SK-MEL-5 (cell line): Measurements from ENCODE around the gene LCP2. TPM values are rescaled to one million over a fixed set of nuclear protein-coding genes. Genes with fewer than 3 reads are reported as not detected.
"Not testable (repeated sequence)": the region's sequence is repeated elsewhere in the genome, so short reads cannot be mapped to it uniquely, and the experiment has no call there.

Experiments
- DNase-seq: peaks from one replicate; pipeline ENCODE4 v3.0.0-alpha.2; 2016; ENCODE audit warnings: low read depth, low spot score
- in situ Hi-C: cut with HindIII; loops from 2 replicates; pipeline ENCODE4 v1.10.0; 2016; ENCODE audit warnings: low sequenced_read_pairs, high pct_unique_total_duplicates, low pct_unique_long_range_greater_than_20kb
- total RNA-seq: library from RNA; depleted of rRNA; stranded (reverse); fragments of >200 nt; shearing (Covaris generic); gene quantifications from 2 replicates; pipeline ENCODE4 v1.2.3, GENCODE V29; 2014

The LCP2 gene
- total RNA-seq, 1 experiment from 2014 or later = 0.26 TPM

DNA sequence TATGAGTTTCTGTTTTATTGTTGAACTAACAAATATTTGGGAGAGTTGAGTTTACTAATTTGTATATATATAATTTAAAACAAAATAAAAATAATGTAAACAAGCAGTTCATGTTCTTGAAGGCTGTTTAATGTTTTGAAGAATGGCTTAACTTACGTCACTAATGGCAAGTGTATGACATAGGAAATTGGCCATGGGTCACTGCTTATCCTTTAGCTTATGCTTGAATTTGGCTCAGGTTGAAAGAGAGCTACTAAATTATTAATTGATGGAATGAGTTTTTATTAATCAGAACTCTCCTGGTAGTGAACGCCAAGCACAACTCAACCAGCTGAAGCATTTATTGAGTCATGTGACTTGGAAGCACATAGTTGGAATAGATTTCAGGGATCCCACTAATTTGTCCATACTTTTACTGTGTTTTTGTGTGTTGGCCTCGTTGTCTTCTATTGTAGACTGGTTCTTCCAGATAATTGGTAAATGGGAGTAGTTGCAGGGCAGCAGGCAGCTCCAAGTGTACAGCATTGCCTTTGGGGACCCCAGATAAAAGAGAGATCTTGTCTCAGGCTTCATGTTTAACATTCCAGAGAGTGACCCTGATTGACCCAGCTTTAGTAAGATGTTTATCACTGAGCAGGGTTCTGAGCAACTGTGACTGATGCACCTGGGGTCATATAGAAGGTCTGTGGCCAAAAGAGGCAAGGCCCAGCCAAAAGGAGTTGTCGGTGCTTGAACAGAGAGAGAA, 51.3 kb downstream of the LCP2 start:
- in situ Hi-C loops = no loop called here
- no peak for DNase-seq

DNA sequence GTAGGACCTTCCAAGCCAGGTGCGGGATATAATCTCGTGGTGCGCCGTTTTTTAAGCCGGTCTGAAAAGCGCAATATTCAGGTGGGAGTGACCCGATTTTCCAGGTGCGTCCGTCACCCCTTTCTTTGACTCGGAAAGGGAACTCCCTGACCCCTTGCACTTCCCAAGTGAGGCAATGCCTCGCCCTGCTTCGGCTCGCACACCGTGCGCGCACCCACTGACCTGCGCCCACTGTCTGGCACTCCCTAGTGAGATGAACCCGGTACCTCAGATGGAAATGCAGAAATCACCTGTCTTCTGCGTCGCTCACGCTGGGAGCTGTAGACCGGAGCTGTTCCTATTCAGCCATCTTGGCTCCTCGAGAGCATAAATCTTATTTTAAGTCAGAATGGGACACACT, 52.1 kb downstream of the LCP2 start:
- in situ Hi-C loops, DNase-seq: not testable (repeated sequence)

DNA sequence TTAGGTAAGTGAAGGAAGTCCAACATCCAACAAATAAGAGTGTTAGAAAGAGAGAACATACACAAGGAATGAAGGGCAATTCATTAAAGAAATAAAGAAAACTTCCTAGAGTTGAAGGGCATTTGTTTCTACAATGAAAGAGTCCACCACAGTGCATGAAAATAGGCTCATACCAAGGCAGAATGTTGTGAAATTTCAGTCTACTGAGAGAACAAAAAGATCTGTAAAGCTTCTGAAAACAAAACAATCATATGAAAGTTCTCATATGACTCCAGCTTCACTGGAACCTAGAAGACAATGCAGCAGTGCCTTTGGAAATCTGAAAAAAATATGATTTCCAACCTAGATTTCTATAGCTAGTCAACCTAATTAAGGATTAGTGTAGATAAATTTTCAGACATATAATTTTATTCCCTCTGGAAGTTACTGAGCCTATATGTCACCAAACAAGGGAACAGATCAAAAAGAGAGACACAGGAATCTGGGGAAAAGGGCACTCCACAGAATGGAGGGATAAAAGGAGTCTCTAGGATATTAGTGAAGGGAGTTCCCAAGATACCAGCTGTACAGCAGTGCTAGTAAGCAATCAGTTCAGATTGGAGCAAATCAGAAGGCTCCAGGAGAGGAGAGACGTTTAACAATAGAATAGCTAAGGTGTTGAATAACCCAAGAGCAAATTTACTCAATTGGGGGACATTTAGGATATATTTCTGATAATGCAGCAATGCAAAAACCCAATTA, 59.0 kb downstream of the LCP2 start:
- DNase-seq = no peak
- in situ Hi-C loops = no loop called here

DNA sequence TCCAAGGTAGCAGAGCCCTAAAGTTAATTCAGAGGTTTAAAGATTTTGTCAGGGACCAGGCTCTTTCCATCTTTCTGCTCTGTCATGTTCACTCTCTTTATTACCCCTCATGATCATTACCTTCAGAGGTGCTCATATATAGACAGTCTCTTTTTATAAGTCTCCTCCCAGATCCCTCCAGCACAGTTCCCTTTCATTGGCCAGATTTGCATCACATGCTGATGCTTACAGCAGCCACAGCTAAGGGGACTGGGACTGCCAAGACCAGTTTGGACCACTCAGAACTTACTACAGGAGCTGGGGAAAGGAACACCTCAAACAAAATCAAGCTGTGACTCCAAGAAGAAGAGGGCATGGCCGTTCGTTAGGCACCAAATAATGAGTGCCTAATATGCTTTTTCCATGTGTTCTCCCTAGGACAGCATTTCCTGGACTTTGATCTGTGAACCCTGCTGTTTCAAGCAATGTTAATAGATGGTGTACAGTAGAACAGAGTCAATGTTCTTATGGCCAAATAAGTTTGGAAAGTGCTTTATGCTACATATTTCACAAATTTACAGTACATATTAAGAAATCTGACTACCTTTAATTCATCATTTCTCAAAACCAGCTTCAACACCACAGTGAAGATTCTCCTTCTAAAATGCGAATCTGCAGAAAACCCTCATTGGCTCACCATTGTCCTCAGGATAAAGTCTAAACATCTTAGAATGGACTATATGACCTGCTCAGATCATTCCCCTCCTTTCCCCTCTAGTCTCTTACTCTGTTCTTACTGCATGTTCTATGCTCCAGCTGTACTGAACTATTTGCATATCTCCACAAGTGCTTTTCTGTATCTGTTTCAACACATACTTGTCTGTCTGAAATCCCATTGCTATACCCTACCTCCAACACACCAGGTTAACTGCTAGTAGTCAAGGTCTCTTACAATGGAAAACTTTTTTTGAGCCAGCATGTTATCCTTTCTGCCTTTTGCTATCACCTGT, 61.4 kb downstream of the LCP2 start:
- in situ Hi-C loops = no loop called here
- DNase-seq = no peak

DNA sequence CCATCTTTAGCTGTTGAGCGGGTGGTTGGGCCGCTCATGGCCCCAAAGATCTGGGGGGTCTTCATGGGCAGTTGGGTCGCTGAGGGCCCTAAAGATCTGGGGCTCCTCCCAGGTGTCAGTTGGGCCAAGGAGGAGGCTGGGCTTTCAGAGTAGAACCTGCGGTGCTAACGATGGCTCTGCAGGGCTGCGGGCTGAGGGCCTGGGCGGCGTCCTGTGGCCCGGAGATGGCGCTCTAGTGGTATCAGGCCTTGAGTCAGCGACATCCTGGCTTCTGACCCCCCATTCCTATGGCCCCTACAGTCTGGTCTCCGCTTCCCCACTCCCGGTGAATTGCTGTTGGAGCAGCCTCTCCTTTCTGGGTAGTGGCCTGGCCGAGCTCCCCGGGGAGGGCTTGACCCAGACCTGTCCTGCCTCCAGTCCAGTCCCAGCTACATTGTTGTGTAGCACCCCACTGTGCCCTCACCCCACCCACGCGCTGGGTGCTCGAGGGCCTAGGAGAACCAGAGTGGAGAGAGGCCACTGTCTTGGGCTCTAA, 64.2 kb downstream of the LCP2 start:
- in situ Hi-C loops = no loop called here
- no peak for DNase-seq

DNA sequence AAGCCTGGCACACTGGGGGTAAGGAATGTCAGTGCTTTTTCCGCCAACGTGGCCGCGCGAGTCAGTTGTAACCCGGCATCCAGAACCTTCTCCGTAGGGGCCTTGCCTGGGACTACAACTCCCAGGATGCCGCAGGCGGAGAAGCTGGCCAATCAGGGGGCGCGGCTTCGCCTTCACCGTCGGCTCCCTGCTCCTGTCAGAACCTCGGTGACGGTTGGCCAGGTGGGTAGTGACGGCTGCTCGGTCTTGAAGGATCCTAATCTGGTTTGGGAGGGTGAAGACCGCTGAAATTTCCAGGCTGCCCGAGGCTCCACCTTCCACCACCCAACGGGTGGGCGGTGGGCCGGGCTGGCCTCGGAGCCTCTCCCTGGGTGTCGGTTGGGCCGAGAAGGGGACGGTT, 64.8 kb downstream of the LCP2 start, which contains the start of gene C5orf58:
Gene C5orf58, plus strand, starts transcription at position 200 of the 400 bp plus-strand sequence. CDS start 1,992 bp downstream, outside the sequence.
- in situ Hi-C loops = no loop called here
- DNase-seq = no peak

DNA sequence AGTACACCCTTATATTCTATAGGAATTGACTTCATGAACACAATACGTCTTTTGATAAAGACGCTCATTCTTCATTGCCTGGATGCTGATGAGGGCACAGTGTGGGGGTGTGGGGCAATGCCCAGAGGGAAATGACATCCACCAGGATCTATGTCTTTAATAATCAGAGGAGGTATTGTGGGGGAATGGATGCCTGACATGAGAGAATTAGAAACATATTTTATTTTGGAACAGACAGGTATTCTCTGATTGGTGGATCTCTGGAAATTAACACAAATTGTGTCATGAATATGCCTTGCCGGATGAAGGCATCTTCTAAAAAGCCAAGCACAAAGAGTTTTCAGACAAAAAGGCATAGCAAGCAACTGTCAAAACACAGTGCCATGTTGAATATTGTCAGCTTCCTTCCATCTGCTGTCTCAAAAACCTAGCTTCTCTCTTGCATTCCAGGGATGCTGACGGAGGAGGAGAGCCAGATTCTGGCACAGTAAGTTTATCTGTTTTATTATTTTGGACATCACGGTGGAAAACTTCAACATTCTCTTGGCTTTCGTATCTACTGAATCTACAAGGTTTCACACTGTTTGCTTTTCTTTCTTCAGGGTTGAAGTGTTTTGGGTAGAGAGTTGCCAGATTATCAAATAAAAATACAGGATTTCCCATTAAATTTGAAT, 68.7 kb downstream of the LCP2 start:
- in situ Hi-C loops = no loop called here

DNA sequence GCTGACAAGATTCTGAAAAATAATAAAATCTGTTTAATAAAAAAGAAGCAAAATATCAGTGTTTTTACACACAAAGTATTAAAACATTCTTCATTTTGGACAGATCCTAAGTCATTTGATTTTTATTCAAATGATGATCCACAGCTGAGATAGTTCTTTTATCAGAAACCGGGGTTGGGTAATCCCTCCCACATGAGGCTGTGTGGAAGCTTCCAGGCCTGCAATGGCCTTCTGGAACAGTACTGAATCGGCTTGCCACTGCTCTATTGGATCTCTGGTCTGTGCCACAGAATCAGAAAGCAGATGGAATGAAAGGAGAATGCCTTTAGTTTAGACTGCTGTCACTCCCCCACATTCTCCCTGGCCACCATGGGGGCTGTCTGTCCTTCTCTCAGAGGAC, 70.9 kb downstream of the LCP2 start:
- DNase-seq = no peak
- in situ Hi-C loops = no loop called here

More for the DNA sequence above, 68.7 kb downstream of the LCP2 start:
- peak; percentile 34 for DNase-seq

DNA sequence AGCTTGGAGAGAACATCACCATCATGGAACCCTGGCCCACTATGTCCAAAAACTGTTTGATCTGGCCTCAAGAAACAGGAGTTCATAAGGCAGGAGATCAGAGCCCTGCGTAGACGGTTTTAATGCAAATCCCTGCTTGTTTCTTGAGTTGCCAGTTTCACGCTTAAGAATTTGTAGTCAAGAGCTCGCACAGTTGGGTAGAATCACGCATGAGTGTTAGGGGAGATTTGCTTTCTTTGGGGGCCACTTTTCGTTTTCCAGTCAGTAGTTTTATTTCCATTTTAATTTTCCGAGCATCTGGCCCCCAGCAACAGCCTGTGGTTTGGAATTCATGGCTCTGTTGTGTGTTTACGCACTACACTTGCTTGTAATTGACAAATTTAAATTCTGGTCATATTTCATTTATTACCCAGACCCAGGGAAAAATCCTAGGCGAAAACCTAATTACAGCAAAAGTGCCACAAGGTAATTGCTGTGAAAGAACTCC, 71.4 kb downstream of the LCP2 start:
- no peak for DNase-seq
- in situ Hi-C loops = no loop called here

DNA sequence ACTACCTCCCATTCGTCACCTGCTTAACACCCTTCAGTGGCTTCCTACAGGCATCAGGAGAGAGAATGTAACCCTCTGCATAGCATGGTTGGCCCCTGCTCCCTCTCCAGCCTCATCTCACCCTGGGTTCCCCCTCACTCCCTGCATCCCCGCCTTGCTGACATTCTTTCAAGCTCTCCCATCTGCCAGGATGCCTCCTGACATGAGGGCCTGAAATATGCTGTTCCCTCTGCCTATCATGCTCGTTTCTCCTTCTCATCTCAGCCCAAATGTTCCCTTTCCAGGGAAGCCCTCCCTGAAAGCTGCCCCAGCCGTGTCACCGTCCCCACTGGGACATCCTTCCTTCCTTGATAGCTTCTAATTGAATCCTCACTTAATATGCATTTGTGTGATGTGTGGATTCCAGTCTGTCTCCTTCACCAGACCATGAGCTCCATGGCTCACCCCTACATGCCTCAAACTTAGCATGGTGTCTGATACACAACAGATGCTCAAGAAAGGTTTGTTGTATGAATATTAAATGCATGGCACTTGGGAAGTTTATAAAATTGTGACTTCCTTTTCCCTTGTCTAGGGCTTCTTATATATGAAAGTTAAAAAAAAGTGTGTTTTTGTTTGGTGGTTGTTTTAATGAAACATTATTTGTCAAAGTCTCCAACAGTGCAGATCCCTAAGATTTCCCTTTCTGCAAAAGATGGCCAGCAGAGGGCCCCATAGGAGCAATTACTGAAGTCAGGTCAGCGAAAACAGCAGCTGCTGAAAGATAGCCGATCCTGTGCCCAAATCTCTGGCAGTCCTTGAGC, 72.0 kb downstream of the LCP2 start:
- in situ Hi-C loops = no loop called here
- peak; percentile 77 for DNase-seq

DNA sequence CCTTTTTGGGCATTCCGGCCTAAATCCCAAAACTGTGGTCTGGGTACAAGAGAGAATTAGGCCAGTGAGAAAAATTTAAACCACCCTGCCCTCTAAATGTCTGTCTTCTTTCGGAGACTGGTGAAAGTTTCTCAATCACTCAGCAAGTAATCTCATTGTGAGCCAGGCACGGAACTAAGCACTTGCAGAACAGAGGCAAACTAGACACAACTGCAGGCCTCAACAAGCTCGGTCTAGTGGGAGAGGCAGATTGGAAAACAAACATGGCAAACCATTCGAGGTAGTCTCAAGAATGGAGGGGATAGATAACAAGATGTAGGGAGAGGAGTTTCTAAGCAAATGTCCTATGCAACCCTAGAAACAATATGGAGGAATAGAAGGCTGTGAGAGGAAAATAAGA, 73.7 kb downstream of the LCP2 start:
- in situ Hi-C loops = no loop called here
- DNase-seq = no peak

DNA sequence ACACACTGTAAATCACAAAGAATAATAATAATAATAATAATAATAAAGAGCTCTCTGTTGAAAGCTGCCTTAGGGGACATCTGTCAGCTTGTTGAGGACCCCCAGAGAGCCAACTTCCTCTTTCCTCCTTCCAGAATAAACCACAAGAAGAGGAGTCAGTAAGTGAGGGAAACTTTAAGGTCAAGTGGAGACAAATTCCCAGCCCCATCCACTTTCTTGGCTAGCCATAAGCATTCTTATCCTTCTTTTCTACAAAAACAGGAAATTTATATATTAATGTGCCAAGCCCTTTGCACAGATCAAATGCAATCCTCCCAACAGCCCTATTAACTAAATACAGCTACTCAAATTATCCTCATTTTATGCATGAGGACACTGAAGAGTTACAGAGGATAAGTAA, 74.2 kb downstream of the LCP2 start:
- in situ Hi-C loops = no loop called here
- no peak for DNase-seq

DNA sequence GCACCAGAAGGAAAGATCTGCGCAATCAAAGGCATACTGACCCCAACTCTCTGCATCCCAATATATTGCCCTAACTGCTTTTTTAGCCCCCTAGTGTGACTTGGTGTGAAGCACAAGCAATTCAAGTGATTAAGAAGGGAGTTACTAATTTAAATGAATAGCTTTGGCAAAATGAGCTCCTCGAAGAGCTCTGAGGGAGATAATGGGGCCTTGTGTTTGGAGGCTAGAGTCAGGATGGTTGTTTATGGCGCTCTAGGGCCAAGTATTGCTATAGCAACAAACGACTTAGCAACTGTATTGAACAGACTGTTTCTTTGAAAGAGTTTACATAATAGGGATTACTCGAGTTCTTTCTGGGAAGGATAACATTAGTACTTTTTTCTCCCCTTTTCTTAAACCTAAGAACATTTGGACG, 76.2 kb downstream of the LCP2 start:
- peak; percentile 77 for DNase-seq
- in situ Hi-C loops = no loop called here

DNA sequence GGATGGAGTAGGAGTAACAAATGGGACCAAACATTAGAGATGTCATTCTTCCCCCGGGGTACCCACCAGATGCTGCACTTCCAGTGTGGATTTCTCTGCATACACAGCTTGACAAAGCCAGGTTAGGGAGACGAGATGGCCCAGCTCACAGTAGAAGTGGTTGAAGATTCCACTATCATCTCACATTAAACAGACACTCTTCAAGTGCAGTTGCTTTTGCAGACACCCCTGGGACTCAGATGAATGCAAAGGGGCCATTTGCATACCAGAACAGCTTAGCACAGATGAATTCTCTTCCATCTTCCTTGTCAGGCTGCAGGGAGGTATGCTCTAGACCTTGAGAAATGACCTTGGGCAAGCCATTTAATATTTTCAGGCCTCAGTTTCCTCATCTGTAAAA, 77.4 kb downstream of the LCP2 start:
- DNase-seq = no peak
- in situ Hi-C loops = no loop called here

DNA sequence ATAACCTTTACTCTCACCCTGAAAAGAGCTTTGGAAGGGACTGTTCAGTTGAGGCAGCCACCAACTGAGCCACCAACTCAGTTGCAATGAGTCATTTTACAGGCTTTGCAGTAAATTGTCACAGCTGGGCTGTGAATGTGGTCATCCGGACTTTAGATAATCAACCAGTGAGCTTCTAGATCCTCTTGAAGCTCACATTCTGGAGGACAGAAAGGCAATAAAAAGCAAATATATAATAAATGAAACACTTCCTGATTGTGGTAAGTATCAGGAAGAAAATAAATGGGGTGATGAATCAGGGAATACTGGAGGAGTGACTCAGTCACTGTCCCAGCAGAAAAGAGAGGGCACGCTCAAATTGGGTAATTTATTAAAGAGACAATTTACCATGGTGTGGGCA, 78.0 kb downstream of the LCP2 start:
- no peak for DNase-seq
- in situ Hi-C loops = no loop called here

DNA sequence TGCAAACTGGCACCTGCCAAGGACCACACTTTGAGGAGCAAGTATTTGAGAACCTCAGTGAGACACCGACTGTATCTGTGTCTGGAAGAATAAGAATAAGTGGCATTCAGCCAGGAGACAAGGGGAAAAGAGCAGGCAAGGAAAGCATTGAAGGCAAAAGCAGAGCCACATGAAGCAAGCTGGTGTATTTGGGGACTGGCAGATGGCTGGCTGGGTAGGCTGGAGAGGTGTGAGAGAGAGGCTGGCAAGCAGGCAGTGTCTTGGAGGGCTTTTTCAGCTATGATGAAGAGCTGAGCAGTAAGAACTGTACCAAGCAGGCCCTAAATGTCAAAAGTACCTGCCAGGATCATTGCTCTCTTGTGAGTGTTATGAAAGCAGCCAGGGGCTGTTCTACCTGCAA, 78.9 kb downstream of the LCP2 start:
- no peak for DNase-seq
- in situ Hi-C loops = no loop called here
